ENCODE data around the gene EXOC3L4.
"Not testable (repeated sequence)": the region's sequence is repeated elsewhere in the genome, so short reads cannot be mapped to it uniquely, and the experiment has no call there.

- TF ChIP-seq CTCF (IDR thresholded peaks at IDR 0.05 in 8 of 11, conservative IDR thresholded peaks at IDR 0.05 in 3 of 11); POLR2AphosphoS5 (IDR thresholded peaks at IDR 0.05); POLR2A (IDR thresholded peaks at IDR 0.05): not testable (repeated sequence)
Measured at GRCh38 chr14:103119527-103119926, 25.0 kb downstream of the EXOC3L4 start.
